ENCODE measurements around the gene GPC5.
"Not testable (repeated sequence)": the region's sequence is repeated elsewhere in the genome, so short reads cannot be mapped to it uniquely, and the experiment has no call there.

The GPC5 gene

GRCh38 chr13:91896547-91896946 is 498.1 kb downstream of the GPC5 start:
- DNase-seq, result no peak

GRCh38 chr13:91898986-91899385 is 500.6 kb downstream of the GPC5 start:
- DNase-seq, result not testable (repeated sequence)

- no peak for DNase-seq
These were observed 503.9 kb downstream of the GPC5 start for GRCh38 chr13:91902291-91902690.

DNA sequence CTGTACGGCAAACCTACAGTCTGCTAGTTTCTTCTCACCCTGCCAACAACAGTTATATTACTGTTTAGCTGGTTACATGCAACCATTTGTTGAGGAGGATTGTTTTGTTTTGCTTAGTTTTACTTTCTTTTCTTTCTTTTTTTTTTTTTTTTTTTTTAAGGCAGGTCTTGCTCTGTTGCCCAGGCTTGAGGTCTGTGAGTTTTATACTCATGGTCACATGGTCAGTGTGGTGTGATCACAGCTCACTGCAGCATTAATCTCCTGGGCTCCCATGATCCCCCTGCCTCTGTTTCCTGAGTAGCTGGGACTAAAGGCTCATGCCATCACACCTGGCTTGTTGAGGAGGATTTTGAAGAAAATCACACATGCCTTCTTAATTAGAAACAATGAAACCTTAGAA is 505.6 kb downstream of the GPC5 start:
- DNase-seq, result no peak

GRCh38 chr13:91904597-91904996 is 506.2 kb downstream of the GPC5 start:
- DNase-seq, result no peak

GRCh38 chr13:91907398-91907797 is 509.0 kb downstream of the GPC5 start:
- no peak for DNase-seq

DNA sequence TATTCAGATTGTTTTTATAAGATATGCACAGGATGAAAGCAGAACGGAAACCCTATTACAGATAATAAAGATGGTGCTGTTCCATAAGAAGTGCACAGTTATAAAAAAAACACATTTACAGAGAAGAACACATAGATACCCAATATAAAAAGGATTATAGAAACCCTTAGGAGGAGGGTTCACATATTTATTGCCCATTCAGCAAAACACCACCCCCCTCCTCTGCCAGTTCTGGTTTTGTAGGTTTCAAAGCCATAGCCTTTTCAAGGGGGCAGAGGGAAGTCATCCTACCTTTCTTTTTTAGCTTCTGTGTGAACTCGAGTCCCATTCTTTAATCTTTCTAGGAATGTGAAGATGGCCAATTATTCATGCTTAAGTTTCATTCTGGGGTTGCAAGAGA is 511.2 kb downstream of the GPC5 start:
- no peak for DNase-seq

GRCh38 chr13:91922969-91923592 is 524.7 kb downstream of the GPC5 start:
- DNase-seq, result no peak

DNA sequence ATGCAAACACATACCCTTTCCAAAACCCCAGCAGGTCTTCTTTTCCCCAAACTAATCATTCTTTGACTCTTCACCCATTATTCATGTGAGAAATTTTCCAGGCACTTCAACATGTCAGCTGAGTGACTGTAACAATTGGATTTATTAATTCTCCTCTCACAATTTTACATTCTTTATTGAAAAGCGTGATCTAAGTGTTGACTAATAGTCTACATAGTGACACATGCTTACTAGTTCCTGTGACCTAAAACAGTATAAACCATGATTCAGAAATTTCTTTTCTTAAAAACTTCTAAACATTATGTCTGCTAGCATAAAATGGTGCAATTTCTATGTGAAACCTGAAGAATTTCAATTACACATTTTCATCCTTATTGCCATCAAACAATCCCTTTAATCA is 532.3 kb downstream of the GPC5 start:
- no peak for DNase-seq

DNA sequence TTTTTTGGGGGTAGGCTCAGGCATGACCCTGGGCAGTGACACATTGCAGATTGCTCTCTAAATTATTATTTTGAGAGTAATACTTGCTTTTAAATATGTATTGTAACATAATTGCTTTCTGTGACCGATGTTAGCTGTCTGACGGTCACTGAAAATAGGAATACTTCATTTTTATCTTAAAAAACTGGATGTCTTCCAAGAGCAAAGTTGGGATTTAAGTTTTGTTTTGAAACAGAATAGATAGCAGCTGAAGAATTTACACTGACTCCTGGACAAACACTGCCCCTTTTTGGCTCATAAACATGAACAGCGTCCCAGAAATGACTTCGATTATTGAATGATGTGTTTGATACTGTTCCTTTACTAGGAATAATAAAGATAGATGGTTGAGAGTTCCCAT is 535.9 kb downstream of the GPC5 start:
- no peak for DNase-seq

DNA sequence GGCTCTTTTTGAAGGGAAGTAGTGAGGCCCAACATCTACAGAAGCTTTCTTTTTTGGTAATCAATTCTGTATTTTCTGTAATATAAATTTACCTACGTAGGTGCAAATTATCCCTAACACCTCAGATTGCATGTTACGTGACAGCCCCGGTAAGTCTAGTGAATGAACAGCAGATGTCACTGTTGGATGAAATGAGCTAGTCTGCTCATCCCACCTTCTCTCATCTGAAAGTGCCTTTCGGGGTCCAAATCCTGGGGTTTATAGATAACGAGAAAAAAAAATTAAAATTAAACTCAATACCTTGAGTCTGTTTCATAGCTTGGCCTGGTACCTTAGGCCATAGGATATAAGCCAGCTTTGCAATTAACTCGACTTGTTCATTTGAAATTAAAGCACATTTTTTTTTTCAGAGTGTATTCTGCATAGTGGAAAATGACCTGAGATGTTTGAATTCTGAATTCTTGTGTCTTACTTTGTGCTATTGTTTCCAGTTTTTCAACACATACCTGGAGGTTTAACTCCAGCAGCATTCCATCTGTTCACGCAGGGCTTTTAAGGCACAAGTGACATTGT is 548.2 kb downstream of the GPC5 start:
- no peak for DNase-seq

DNA sequence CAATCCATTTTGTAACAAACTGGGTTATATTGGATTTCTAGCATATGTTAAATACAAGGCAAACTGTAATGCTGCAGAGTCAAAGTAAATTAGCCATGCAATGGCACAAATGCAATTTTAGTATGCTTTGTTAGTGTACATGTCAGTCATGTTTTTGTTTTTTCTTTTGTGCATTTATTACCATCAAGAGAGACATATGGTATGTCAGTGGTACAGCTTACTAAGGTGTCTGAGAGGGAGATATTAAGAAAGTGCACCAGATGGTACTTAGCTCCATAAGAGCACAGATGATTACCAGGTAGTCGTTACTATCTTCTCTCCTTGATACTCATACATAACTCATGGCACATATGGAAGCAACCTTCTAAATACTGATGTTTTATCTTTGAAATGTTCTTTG is 550.3 kb downstream of the GPC5 start:
- no peak for DNase-seq

GRCh38 chr13:91950803-91951202 is 552.4 kb downstream of the GPC5 start:
- no peak for DNase-seq

DNA sequence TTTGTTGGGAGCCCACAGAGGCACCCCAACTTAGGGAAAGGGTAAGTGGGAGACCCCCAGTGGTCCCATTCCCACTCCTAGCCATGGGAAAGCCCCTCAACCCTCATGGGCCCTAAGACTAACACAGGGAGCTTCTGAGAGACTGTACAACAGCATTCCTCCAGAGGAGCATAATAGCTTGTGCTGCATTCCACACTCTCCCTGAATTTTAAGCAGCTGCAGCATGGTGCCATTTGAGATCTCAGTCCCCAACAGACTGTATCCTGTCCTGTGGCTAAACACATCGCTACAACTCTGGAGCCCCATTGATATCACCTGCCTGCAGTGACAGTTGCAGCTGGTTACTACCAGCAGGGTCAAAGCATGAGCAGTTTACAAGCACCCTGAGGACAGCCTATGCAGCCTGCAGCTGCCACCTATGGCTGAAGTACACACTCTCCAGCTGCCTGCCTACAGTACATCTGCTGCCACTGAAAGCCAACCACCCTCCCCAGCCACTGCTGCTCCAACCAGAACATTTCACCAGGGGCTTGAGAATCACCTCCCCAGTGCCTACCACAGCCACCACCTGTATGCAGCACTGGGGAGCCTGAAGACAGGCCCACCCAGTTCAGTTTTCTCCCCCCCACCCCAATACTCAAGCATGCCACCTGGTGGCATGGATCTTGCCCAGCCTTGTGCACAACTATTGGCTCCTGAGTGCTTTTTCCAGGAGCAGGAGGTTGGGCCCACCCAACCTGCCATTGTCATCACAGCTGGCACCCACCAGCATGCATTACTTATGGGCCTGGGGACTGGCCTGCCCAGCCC is 557.3 kb downstream of the GPC5 start:
- DNase-seq, result no peak

DNA sequence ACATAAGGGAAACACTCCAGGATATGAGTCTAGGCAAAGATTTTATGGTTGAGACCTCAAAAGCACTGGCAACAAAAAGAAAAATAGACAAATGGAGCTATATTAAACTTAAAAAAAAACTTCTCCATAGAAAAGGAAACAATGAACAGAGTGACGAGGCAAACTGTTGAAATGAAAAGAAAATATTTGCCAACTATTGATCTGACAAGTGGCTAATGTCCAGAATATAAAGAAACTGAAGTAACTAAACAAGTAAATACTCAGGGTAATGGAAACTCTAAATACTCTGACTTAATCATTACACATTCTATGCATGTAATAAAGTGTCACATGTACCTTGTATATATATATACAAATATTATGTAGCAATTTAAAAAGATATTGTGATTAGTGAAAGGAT is 562.5 kb downstream of the GPC5 start:
- DNase-seq, result no peak

DNA sequence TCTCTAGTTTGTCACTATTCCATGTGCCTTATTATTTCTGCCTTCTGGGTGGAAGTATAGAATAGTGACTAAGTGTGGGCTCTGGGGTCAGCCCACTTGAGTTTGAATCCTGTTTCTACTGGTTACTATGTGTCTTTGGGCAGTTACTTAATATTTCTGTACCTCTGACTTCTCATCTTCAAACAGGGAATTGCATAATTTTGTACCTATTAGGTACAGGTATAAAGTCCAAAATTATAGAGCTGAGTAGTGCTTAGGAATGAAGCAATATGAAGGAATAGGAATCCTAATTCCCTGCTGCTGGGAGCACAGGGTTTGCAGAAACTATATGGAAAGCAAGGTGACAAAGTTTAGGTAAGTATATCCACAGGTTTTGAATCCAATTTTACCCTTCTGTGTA is 564.5 kb downstream of the GPC5 start:
- no peak for DNase-seq

DNA sequence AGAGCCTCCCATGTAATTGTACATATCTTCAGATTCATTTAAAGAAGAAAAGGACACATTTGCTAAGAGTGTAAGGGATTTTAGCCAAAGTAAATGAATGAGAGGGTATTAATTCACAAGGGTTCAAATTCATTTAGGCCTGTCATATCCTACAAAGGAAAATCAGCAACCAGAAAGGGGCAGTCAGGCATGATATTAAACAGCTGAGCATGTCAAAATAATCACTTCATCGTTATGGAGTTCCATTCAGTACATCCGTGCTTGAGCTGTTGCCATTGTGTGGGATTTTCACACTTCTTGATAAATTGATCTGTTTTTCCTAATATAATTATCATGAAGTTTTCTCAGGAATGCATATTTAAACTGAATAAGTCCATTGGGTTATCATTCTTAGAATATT is 567.1 kb downstream of the GPC5 start:
- DNase-seq, result no peak

DNA sequence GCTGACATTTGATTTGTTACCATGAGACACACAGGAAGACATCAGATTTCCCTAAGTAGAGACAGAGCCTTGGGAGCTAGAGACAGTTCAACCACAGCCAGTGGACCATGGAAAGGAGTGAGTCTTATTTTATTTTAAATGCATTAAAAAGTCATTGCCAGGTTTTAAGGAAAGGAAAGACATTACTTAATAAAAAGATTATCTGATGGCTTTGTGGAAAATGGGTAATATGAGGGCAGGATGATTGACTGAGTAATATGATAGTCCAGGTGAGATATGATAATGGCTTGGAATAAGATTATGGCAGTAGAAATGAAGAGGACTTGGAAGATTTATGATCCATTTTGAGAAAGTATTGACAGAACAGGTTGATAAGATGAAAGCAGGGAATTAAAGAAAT is 580.1 kb downstream of the GPC5 start:
- DNase-seq, result no peak

DNA sequence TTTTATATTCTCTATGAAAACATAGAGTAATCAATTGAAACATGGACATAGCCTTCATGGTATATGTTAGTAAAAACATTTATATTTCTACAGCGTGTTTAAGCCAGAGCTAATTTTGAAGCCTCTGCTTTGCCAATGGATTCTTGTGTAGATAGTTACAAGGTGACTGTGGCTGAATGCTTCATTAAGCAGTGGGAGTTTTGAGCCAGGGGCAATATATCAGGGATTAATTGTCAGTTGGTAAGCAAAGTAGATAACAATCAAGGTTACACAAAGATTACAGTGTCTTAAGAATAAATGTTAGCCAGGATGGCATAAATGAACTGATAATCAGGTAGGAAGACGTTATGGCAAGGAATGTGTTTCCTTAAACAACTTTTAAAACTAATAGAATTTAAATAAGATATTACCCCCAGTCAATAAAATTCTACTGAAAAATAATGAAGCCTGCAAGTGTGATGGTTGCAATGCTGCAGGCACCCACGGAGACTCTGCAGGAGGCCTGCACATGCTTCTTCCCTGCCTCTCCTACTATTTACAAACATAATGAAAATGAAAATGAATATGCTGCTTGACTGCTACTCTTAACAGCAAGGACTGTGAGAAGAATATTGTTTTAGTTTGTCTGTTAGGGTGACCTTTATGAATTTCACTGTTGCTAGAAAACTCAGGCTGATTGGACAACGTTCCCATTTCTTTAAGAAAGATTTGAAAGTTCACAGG is 588.5 kb downstream of the GPC5 start:
- no peak for DNase-seq

DNA sequence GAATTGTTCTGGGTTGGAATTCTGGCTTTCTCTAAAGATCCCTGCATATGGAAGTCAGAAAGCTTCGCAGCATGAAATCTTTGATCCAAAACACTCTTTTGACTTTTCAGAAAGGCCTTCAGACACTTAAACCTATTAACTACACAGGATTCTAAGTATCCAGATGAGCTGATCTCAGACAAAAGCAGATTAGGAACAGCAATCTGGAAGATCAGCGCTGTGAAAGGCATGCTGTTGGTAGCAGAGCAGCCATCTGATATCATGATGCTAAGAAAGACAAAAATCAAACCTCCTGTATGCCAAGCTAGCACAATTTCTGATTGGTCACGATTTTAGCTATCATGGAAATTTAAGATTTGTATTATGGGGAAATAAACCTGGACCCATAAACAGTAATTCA is 589.9 kb downstream of the GPC5 start:
- DNase-seq, result no peak

DNA sequence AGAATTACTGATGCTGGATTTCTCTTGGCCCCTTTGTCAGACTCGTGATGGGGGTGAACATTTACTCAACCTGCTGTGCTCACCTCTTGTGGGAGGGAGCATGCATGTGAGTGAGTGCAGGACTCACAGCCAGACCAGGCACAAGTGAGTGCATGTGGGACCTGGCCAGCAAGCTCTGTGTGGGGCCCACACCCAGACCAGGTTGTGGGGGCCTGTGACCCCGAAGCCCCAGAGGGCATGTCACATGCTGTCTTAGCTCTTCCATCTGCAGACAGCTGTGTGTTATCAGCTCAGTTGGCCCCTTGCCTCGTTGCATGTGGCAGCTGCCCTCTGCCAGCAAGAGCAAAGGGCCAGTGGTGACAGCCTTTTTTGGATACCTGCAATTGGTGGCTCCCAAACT is 614.4 kb downstream of the GPC5 start:
- no peak for DNase-seq

GRCh38 chr13:92017737-92018136 is 619.3 kb downstream of the GPC5 start:
- DNase-seq, result no peak

- DNase-seq, result no peak
These were observed 630.3 kb downstream of the GPC5 start for GRCh38 chr13:92028695-92029094.

DNA sequence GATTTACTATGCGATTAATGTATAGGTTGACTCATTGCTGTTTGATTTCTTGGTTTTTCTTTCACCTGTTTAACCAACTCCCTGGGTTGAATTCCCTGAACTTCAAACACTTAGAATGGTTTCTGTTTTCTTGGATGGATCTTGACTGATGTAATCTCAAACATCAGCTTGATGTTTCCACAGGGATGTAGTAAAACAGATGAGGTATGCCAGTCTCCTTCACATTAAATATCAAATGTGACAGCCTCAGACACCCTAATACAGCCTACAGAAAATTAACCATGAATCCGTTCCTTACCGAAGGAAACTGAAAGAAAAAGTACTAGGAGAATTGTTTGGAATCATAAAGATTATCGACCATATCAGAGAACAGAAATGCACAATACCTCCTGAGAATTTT is 631.2 kb downstream of the GPC5 start:
- DNase-seq, result no peak

Measured in CD4-positive, alpha-beta T cell treated with Interleukin-6 for 4 hours (primary cell).